ENCODE results near the gene PLCB1.

GRCh38 chr20:8608470-8608869 lies 476.4 kb downstream of the PLCB1 start:
- TF ChIP-seq CTCF (conservative IDR thresholded peaks at IDR 0.05) (no peak), EZH2 (IDR thresholded peaks at IDR 0.05; ENCODE audit: low read depth) (no peak)

All from PC-9 (cell line).